T-helper 1 cell treated with Interleukin-12 subunit alpha and Interleukin-12 subunit beta and Interleukin-4 antibody, amounts not matched to agents 30 μg/mL and 1 μg/mL, for 36 hours (primary cell): ENCODE measurements around the gene MXRA7.
"Not testable (repeated sequence)": the region's sequence is repeated elsewhere in the genome, so short reads cannot be mapped to it uniquely, and the experiment has no call there.

Source experiments
- H3K27ac Mint-ChIP-seq: one replicate; pipeline ENCODE4 v1.8.0; 2021; ENCODE audit warnings: mild to moderate bottlenecking, mixed read lengths
- H3K27me3 Mint-ChIP-seq: one replicate; pipeline ENCODE4 v1.8.0; 2021; ENCODE audit warnings: low read depth, mixed read lengths
- H3K36me3 Mint-ChIP-seq: one replicate; pipeline ENCODE4 v1.8.0; 2021; ENCODE audit warnings: low read depth, mixed read lengths
- H3K4me1 Mint-ChIP-seq: one replicate; pipeline ENCODE4 v1.8.0; 2021; ENCODE audit warnings: low read depth, mixed read lengths
- H3K4me3 Mint-ChIP-seq: one replicate; pipeline ENCODE4 v1.8.0; 2021; ENCODE audit warnings: mild to moderate bottlenecking, moderate library complexity, mixed read lengths
- H3K9me3 Mint-ChIP-seq: one replicate; pipeline ENCODE4 v1.8.0; 2021; ENCODE audit warnings: mixed read lengths

The MXRA7 gene

GRCh38 chr17:76710863-76711611 lies at the start of gene MXRA7:
Gene MXRA7, minus strand, starts transcription at chr17:76710965. Its CDS starts 19 bp downstream, at chr17:76710946.
- peaks cover 19% of the 10 kb centered on the region for H3K36me3 Mint-ChIP-seq
- H3K4me3 Mint-ChIP-seq: peak within 1 kb of the TSS; percentile 66
- H3K4me1 Mint-ChIP-seq: peaks cover 28% of the 10 kb centered on the region
- no peak within 1 kb of the TSS for H3K27ac Mint-ChIP-seq
- peaks cover 12% of the 10 kb centered on the region for H3K27me3 Mint-ChIP-seq
- no peaks in the 10 kb centered on the region for H3K9me3 Mint-ChIP-seq

DNA sequence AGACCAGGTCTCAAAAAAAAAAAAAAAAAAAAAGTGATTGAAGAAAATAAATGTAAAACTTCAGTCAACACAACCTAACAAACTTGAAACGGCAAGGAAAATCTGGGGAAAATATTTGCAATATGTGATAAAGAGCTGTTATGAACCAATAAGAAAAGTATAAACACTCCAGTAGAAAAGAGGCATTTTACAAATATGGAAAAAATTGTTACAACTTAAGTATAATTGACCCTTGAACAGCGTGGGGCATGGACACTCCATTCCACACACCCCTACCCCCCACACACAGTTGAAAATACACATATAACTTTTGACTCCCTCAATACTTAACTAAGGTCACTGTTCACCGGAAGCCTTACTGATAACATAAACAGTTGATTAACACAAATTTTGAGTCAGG lies 47.8 kb upstream of the MXRA7 start:
- H3K36me3 Mint-ChIP-seq: peaks cover 11% of the 10 kb centered on the region
- H3K27ac Mint-ChIP-seq: no peak overlapping the region
- no peak overlapping the region for H3K4me3 Mint-ChIP-seq
- no peaks in the 10 kb centered on the region for H3K9me3 Mint-ChIP-seq
- no peaks in the 10 kb centered on the region for H3K27me3 Mint-ChIP-seq
- peaks cover 5% of the 10 kb centered on the region for H3K4me1 Mint-ChIP-seq

GRCh38 chr17:76757256-76757655 lies 46.5 kb upstream of the MXRA7 start:
- H3K4me1 Mint-ChIP-seq: peaks cover 15% of the 10 kb centered on the region
- H3K27ac Mint-ChIP-seq: no peak overlapping the region
- H3K4me3 Mint-ChIP-seq: no peak overlapping the region
- H3K27me3 Mint-ChIP-seq: no peaks in the 10 kb centered on the region
- no peaks in the 10 kb centered on the region for H3K9me3 Mint-ChIP-seq
- peaks cover 15% of the 10 kb centered on the region for H3K36me3 Mint-ChIP-seq

- Mint-ChIP-seq H3K9me3 (no peaks in the 10 kb centered on the region), H3K27ac (no peak overlapping the region), H3K27me3 (no peaks in the 10 kb centered on the region), H3K4me1 (peaks cover 18% of the 10 kb centered on the region), H3K36me3 (peaks cover 16% of the 10 kb centered on the region), H3K4me3 (no peak overlapping the region)
Observed at GRCh38 chr17:76755285-76755684, 44.5 kb upstream of the MXRA7 start.

DNA sequence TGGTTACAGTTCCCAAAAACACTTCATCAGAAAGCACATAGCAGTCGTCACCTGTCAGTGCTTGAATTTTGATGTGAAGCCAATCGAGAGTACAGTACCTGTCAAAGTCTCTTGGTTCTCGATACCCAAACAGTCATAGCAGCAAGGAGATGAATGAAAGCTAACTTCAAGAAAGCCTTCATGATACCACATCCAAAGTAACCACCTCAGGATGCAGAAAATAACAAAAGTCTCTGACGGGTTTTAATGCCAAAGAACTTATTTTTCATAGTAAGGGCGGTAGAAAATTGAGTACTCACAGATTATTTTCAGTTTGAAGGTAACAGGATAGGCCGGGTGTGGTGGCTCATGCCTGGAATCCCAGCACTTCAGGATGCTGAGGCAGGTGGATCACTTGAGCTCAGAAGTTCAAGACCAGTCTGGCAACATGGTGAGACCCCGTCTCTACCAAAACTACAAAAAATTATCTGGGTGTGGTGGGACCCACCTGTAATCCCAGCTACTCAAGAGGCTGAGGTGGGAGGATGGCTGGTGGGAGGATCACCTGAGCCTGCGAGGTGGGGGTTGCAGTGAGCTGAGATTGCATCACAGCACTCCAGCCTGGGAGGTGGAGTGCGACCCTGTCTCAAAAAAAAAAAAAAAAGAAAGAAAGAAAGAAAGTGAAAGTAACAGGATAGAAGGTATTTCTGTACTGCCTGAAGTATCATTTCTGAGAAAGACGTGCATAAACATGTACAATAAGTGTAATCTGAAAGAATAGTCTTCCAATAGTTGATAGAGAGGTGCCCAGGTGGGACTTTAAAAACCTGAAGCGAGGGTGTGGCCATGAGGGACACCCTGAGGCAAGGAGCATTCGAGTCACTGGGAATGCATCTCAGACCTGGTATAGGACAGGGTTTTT lies 42.5 kb upstream of the MXRA7 start:
- Mint-ChIP-seq H3K4me3 (peak overlapping the region; percentile 86), H3K36me3 (peaks cover 26% of the 10 kb centered on the region)

GRCh38 chr17:76752006-76752405 lies 41.2 kb upstream of the MXRA7 start:
- H3K4me1 Mint-ChIP-seq: peaks cover 21% of the 10 kb centered on the region
- H3K27me3 Mint-ChIP-seq: no peaks in the 10 kb centered on the region
- H3K9me3 Mint-ChIP-seq: no peaks in the 10 kb centered on the region
- peaks cover 26% of the 10 kb centered on the region for H3K36me3 Mint-ChIP-seq
- peak overlapping the region; percentile 84 for H3K27ac Mint-ChIP-seq
- H3K4me3 Mint-ChIP-seq: peak overlapping the region; percentile 65

More for the DNA sequence above, 42.5 kb upstream of the MXRA7 start:
- Mint-ChIP-seq H3K27ac (peak overlapping the region; percentile 89), H3K27me3 (no peaks in the 10 kb centered on the region), H3K9me3 (no peaks in the 10 kb centered on the region), H3K4me1 (peaks cover 21% of the 10 kb centered on the region)

GRCh38 chr17:76751416-76751993 lies 40.7 kb upstream of the MXRA7 start:
- Mint-ChIP-seq H3K4me1 (peaks cover 21% of the 10 kb centered on the region), H3K36me3 (peaks cover 24% of the 10 kb centered on the region), H3K27me3 (no peaks in the 10 kb centered on the region), H3K9me3 (no peaks in the 10 kb centered on the region), H3K4me3 (no peak overlapping the region), H3K27ac (no peak overlapping the region)

GRCh38 chr17:76748657-76749056 lies 37.9 kb upstream of the MXRA7 start:
- Mint-ChIP-seq H3K4me3 (no peak overlapping the region), H3K36me3 (peaks cover 47% of the 10 kb centered on the region), H3K27me3 (no peaks in the 10 kb centered on the region), H3K4me1 (peaks cover 28% of the 10 kb centered on the region), H3K27ac (no peak overlapping the region), H3K9me3 (no peaks in the 10 kb centered on the region)

- H3K9me3 Mint-ChIP-seq: no peaks in the 10 kb centered on the region
- H3K36me3 Mint-ChIP-seq: peaks cover 43% of the 10 kb centered on the region
- H3K27ac Mint-ChIP-seq: no peak overlapping the region
- H3K4me1 Mint-ChIP-seq: peaks cover 20% of the 10 kb centered on the region
- H3K4me3 Mint-ChIP-seq: no peak overlapping the region
- H3K27me3 Mint-ChIP-seq: no peaks in the 10 kb centered on the region
Observed at GRCh38 chr17:76747716-76748363, 37.1 kb upstream of the MXRA7 start.

GRCh38 chr17:76745785-76746184 lies 35.0 kb upstream of the MXRA7 start:
- not testable (repeated sequence) for H3K9me3 Mint-ChIP-seq, H3K4me3 Mint-ChIP-seq, H3K27ac Mint-ChIP-seq, H3K27me3 Mint-ChIP-seq
- H3K4me1 Mint-ChIP-seq: peaks cover 15% of the 10 kb centered on the region
- H3K36me3 Mint-ChIP-seq: peaks cover 45% of the 10 kb centered on the region

- Mint-ChIP-seq H3K27ac (no peak overlapping the region), H3K27me3 (no peaks in the 10 kb centered on the region), H3K9me3 (no peaks in the 10 kb centered on the region), H3K36me3 (peaks cover 42% of the 10 kb centered on the region), H3K4me3 (no peak overlapping the region), H3K4me1 (peaks cover 16% of the 10 kb centered on the region)
Observed at GRCh38 chr17:76744747-76745146, 34.0 kb upstream of the MXRA7 start.

GRCh38 chr17:76742958-76743357 lies 32.2 kb upstream of the MXRA7 start:
- H3K9me3 Mint-ChIP-seq: no peaks in the 10 kb centered on the region
- peaks cover 32% of the 10 kb centered on the region for H3K36me3 Mint-ChIP-seq
- H3K4me3 Mint-ChIP-seq: no peak overlapping the region
- peaks cover 25% of the 10 kb centered on the region for H3K4me1 Mint-ChIP-seq
- H3K27me3 Mint-ChIP-seq: no peaks in the 10 kb centered on the region
- no peak overlapping the region for H3K27ac Mint-ChIP-seq

DNA sequence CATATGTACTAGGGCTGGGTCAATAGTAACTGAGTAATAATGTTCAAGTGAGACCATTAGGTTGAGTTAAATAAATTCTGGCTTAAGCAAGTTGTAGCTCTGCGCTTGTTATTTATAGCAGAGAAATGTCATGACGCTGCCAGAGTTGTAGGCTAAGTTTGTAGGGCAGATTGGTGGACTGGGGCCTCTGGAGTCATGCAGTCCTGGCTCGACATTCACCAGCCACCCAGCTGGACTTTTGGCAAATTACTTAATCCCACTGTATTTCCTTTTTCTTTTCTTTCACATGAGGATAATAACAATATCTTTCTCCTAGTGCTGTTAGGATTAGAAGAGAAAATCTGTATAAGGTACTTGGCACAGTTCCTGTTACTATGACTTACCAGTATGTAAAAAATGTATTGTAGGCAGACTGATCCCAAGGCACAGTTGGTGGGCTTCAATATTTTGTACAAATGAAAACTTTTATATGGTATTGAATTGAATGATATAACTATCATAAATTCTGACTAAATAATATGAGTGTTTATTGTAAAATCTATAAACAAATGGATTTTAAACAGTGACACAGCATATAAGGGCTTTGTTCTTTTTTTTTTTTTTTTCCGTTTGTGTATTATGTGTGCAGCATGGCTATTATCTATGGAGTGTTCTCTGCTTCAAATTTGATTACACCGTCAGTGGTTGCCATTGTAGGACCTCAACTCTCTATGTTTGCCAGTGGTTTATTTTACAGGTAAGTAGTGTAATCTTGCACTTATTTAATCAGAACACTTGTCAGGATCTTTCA lies 29.8 kb upstream of the MXRA7 start:
- Mint-ChIP-seq H3K36me3 (peaks cover 30% of the 10 kb centered on the region), H3K27me3 (no peaks in the 10 kb centered on the region), H3K27ac (no peak overlapping the region), H3K4me1 (peaks cover 24% of the 10 kb centered on the region), H3K9me3 (no peaks in the 10 kb centered on the region), H3K4me3 (no peak overlapping the region)
